ENCODE results near the gene BMS1.

DNA sequence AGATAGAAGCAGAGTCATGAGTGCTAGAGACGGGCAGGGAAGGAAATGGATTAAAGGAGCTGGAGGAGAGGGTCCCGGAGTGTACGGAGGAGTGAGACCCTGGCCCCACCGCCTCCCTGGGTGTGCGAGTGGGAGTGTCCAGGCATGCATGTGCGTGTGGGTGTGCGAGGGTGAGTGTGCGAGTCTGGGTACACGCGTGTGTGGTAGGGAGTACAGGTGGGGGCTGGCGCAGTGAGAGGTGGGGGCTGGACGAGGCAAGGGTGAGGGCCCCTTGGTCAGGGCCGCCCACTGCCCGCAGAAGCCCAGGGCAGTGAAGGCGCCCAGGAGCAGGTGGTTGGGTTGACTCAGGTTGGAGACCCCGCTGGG lies 97.6 kb downstream of the BMS1 start:
- no peak for TF ChIP-seq POLR2AphosphoS5 (IDR thresholded peaks at IDR 0.05; ENCODE audit: low read depth, low read length)
- TF ChIP-seq, protein P1, sequence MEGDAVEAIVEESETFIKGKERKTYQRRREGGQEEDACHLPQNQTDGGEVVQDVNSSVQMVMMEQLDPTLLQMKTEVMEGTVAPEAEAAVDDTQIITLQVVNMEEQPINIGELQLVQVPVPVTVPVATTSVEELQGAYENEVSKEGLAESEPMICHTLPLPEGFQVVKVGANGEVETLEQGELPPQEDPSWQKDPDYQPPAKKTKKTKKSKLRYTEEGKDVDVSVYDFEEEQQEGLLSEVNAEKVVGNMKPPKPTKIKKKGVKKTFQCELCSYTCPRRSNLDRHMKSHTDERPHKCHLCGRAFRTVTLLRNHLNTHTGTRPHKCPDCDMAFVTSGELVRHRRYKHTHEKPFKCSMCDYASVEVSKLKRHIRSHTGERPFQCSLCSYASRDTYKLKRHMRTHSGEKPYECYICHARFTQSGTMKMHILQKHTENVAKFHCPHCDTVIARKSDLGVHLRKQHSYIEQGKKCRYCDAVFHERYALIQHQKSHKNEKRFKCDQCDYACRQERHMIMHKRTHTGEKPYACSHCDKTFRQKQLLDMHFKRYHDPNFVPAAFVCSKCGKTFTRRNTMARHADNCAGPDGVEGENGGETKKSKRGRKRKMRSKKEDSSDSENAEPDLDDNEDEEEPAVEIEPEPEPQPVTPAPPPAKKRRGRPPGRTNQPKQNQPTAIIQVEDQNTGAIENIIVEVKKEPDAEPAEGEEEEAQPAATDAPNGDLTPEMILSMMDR (IDR thresholded peaks at IDR 0.05): no peak
- TF ChIP-seq GABPA (IDR thresholded peaks at IDR 0.05; ENCODE audit: low read depth): no peak
- no peak for TF ChIP-seq FOXJ3 (CRISPR knock-in tag; IDR thresholded peaks at IDR 0.05)
- TF ChIP-seq EP300 (IDR thresholded peaks at IDR 0.05; ENCODE audit: borderline replicate concordance in 1 of 2, low read depth in 1 of 2, low read length in 1 of 2): no peak
- TF ChIP-seq YY1 (IDR thresholded peaks at IDR 0.05; ENCODE audit: low read depth): no peak
- TF ChIP-seq JUND (IDR thresholded peaks at IDR 0.05): no peak
- TF ChIP-seq, protein P2, sequence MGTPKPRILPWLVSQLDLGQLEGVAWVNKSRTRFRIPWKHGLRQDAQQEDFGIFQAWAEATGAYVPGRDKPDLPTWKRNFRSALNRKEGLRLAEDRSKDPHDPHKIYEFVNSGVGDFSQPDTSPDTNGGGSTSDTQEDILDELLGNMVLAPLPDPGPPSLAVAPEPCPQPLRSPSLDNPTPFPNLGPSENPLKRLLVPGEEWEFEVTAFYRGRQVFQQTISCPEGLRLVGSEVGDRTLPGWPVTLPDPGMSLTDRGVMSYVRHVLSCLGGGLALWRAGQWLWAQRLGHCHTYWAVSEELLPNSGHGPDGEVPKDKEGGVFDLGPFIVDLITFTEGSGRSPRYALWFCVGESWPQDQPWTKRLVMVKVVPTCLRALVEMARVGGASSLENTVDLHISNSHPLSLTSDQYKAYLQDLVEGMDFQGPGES (IDR thresholded peaks at IDR 0.05; ENCODE audit: low read depth, low read length): no peak
